Fibroblast of peridontal ligament (primary cell): ENCODE results near the gene HOXD10.

Experiments used
- DNase-seq: peaks from one replicate; pipeline ENCODE4 v3.0.0-alpha.2; 2010; ENCODE audit errors: extremely low read depth

Gene HOXD10

GRCh38 chr2:176164201-176164600, 47.6 kb downstream of the HOXD10 start:
- no peak for DNase-seq

DNA sequence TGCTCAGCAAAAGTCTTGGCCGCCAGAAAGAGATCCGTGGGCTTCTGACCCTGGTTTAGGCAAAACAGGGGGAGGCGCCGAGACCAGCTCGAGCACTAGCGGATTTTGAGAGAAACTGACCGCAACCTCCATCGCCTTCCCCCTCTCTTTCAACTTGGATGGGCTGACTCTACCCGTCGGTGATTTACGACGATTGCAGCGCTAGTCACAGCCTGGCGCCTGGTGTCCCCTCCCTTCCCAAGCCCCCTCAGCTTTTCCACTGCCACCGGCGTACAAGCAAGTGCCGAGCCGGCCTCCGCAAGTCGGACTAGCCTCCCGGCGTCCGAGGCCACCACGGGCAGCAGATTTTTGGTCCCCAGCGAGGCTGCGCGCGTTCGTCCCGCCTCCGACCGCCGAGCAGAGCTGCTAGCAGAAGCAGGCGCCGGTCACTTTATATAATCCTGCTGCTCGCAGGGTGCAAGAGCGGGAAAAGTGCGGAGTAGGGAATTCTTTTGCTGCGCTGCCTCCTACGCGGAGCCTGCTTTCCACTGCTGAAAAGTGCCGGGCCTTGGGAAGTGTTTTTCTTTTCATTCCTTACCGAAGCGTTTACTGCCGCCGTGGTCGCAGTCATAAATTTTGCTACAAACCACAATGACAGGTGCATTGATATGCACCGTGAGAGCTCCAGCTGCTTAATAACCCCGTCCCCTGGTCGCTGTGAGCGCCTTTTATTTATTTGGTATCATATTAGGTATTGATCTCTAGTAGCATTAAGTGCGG, 48.2 kb downstream of the HOXD10 start:
- no peak for DNase-seq

GRCh38 chr2:176165370-176166050, 48.9 kb downstream of the HOXD10 start:
- no peak for DNase-seq

DNA sequence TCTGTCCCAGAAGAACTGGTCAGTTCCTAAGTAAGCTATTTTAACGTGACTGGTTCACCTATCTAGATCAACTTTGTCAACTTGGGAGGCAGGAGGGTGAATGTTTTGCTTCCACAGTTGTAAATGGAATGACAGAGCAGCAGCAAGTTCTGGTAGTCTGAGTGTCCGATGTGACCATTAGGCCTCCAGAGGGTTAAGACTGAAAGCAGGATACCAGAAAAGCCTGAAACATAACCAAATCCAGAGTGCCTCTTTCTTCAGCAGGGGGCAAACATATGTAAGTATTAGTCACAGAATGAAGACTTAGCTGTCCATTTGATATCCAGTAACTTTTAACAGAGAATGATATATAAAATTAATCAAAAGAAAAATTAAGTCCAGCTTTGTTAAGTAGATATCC, 49.7 kb downstream of the HOXD10 start:
- DNase-seq, result no peak

GRCh38 chr2:176167398-176167797, 50.8 kb downstream of the HOXD10 start:
- DNase-seq, result no peak

DNA sequence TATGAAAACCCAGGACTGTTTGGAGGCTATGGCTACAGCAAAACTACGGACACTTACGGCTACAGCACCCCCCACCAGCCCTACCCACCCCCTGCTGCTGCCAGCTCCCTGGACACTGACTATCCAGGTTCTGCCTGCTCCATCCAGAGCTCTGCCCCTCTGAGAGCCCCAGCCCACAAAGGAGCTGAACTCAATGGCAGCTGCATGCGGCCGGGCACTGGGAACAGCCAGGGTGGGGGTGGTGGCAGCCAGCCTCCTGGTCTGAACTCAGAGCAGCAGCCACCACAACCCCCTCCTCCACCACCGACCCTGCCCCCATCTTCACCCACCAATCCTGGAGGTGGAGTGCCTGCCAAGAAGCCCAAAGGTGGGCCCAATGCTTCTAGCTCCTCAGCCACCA, 52.6 kb downstream of the HOXD10 start:
- no peak for DNase-seq
